ENCODE results near the gene CADM2.

Gene CADM2

GRCh38 chr3:85193565-85193964 lies 234.8 kb downstream of the CADM2 start:
- Histone ChIP-seq H3K4me1 (ENCODE audit: control insufficient read depth in 5 of 5, insufficient read depth in 5 of 5, low read length in 5 of 5) (no peaks in the 10 kb centered on the region), H3K9me3 (ENCODE audit: control insufficient read depth in 5 of 5, low read length in 5 of 5) (no peaks in the 10 kb centered on the region), H3K9ac (ENCODE audit: low read length in 5 of 5) (no peak overlapping the region), H3K4me3 (ENCODE audit: low read depth in 1 of 5, low read length in 5 of 5) (no peak overlapping the region), H3K36me3 (ENCODE audit: control insufficient read depth in 5 of 5, insufficient read depth in 5 of 5, low read length in 5 of 5) (no peaks in the 10 kb centered on the region), H3K27me3 (ENCODE audit: control insufficient read depth in 5 of 5, insufficient read depth in 4 of 5, low read length in 5 of 5) (no peaks in the 10 kb centered on the region), H3K27ac (ENCODE audit: low read depth, low read length) (no peak overlapping the region)

- no peaks in the 10 kb centered on the region for H3K27me3 ChIP-seq (ENCODE audit: control insufficient read depth in 5 of 5, insufficient read depth in 4 of 5, low read length in 5 of 5)
- H3K4me1 ChIP-seq (ENCODE audit: control insufficient read depth in 5 of 5, insufficient read depth in 5 of 5, low read length in 5 of 5): no peaks in the 10 kb centered on the region
- no peak overlapping the region for H3K9ac ChIP-seq (ENCODE audit: low read length in 5 of 5)
- no peak overlapping the region for H3K27ac ChIP-seq (ENCODE audit: low read depth, low read length)
- H3K36me3 ChIP-seq (ENCODE audit: control insufficient read depth in 5 of 5, insufficient read depth in 5 of 5, low read length in 5 of 5): no peaks in the 10 kb centered on the region
- H3K9me3 ChIP-seq (ENCODE audit: control insufficient read depth in 5 of 5, low read length in 5 of 5): no peaks in the 10 kb centered on the region
- no peak overlapping the region for H3K4me3 ChIP-seq (ENCODE audit: low read depth in 1 of 5, low read length in 5 of 5)
Observed at GRCh38 chr3:85208650-85209049, 249.9 kb downstream of the CADM2 start.

- no peak overlapping the region for H3K27ac ChIP-seq (ENCODE audit: low read depth, low read length)
- no peak overlapping the region for H3K9ac ChIP-seq (ENCODE audit: low read length in 5 of 5)
- no peaks in the 10 kb centered on the region for H3K36me3 ChIP-seq (ENCODE audit: control insufficient read depth in 5 of 5, insufficient read depth in 5 of 5, low read length in 5 of 5)
- H3K9me3 ChIP-seq (ENCODE audit: control insufficient read depth in 5 of 5, low read length in 5 of 5): peaks cover 0 to 3% (median 0%) of the 10 kb centered on the region in 5 donors
- H3K4me3 ChIP-seq (ENCODE audit: low read depth in 1 of 5, low read length in 5 of 5): no peak overlapping the region
- peaks cover 0 to 2% (median 0%) of the 10 kb centered on the region in 5 donors for H3K27me3 ChIP-seq (ENCODE audit: control insufficient read depth in 5 of 5, insufficient read depth in 4 of 5, low read length in 5 of 5)
- H3K4me1 ChIP-seq (ENCODE audit: control insufficient read depth in 5 of 5, insufficient read depth in 5 of 5, low read length in 5 of 5): no peaks in the 10 kb centered on the region
Observed at GRCh38 chr3:85210540-85210939, 251.8 kb downstream of the CADM2 start.

GRCh38 chr3:85228966-85229365 lies 270.2 kb downstream of the CADM2 start:
- H3K4me3 ChIP-seq (ENCODE audit: low read depth in 1 of 5, low read length in 5 of 5): no peak overlapping the region
- H3K9me3 ChIP-seq (ENCODE audit: control insufficient read depth in 5 of 5, low read length in 5 of 5): peaks cover 0 to 1% (median 0%) of the 10 kb centered on the region in 5 donors
- no peaks in the 10 kb centered on the region for H3K36me3 ChIP-seq (ENCODE audit: control insufficient read depth in 5 of 5, insufficient read depth in 5 of 5, low read length in 5 of 5)
- H3K27ac ChIP-seq (ENCODE audit: low read depth, low read length): no peak overlapping the region
- no peaks in the 10 kb centered on the region for H3K4me1 ChIP-seq (ENCODE audit: control insufficient read depth in 5 of 5, insufficient read depth in 5 of 5, low read length in 5 of 5)
- no peaks in the 10 kb centered on the region for H3K27me3 ChIP-seq (ENCODE audit: control insufficient read depth in 5 of 5, insufficient read depth in 4 of 5, low read length in 5 of 5)
- no peak overlapping the region for H3K9ac ChIP-seq (ENCODE audit: low read length in 5 of 5)

GRCh38 chr3:85244091-85244490 lies 285.3 kb downstream of the CADM2 start:
- Histone ChIP-seq H3K4me1 (ENCODE audit: control insufficient read depth in 5 of 5, insufficient read depth in 5 of 5, low read length in 5 of 5) (no peaks in the 10 kb centered on the region), H3K36me3 (ENCODE audit: control insufficient read depth in 5 of 5, insufficient read depth in 5 of 5, low read length in 5 of 5) (no peaks in the 10 kb centered on the region), H3K4me3 (ENCODE audit: low read depth in 1 of 5, low read length in 5 of 5) (no peak overlapping the region), H3K27me3 (ENCODE audit: control insufficient read depth in 5 of 5, insufficient read depth in 4 of 5, low read length in 5 of 5) (no peaks in the 10 kb centered on the region), H3K27ac (ENCODE audit: low read depth, low read length) (no peak overlapping the region), H3K9ac (ENCODE audit: low read length in 5 of 5) (no peak overlapping the region), H3K9me3 (ENCODE audit: control insufficient read depth in 5 of 5, low read length in 5 of 5) (no peaks in the 10 kb centered on the region)

GRCh38 chr3:85244519-85244918 lies 285.7 kb downstream of the CADM2 start:
- Histone ChIP-seq H3K27ac (ENCODE audit: low read depth, low read length) (no peak overlapping the region), H3K9me3 (ENCODE audit: control insufficient read depth in 5 of 5, low read length in 5 of 5) (no peaks in the 10 kb centered on the region), H3K4me3 (ENCODE audit: low read depth in 1 of 5, low read length in 5 of 5) (no peak overlapping the region), H3K9ac (ENCODE audit: low read length in 5 of 5) (no peak overlapping the region), H3K36me3 (ENCODE audit: control insufficient read depth in 5 of 5, insufficient read depth in 5 of 5, low read length in 5 of 5) (no peaks in the 10 kb centered on the region), H3K27me3 (ENCODE audit: control insufficient read depth in 5 of 5, insufficient read depth in 4 of 5, low read length in 5 of 5) (no peaks in the 10 kb centered on the region), H3K4me1 (ENCODE audit: control insufficient read depth in 5 of 5, insufficient read depth in 5 of 5, low read length in 5 of 5) (no peaks in the 10 kb centered on the region)

- Histone ChIP-seq H3K27ac (ENCODE audit: low read depth, low read length) (no peak overlapping the region), H3K4me1 (ENCODE audit: control insufficient read depth in 5 of 5, insufficient read depth in 5 of 5, low read length in 5 of 5) (no peaks in the 10 kb centered on the region), H3K27me3 (ENCODE audit: control insufficient read depth in 5 of 5, insufficient read depth in 4 of 5, low read length in 5 of 5) (no peaks in the 10 kb centered on the region), H3K9ac (ENCODE audit: low read length in 5 of 5) (no peak overlapping the region), H3K4me3 (ENCODE audit: low read depth in 1 of 5, low read length in 5 of 5) (no peak overlapping the region), H3K9me3 (ENCODE audit: control insufficient read depth in 5 of 5, low read length in 5 of 5) (no peaks in the 10 kb centered on the region), H3K36me3 (ENCODE audit: control insufficient read depth in 5 of 5, insufficient read depth in 5 of 5, low read length in 5 of 5) (no peaks in the 10 kb centered on the region)
Observed at GRCh38 chr3:85251766-85252165, 293.0 kb downstream of the CADM2 start.

- Histone ChIP-seq H3K4me3 (ENCODE audit: low read depth in 1 of 5, low read length in 5 of 5) (no peak overlapping the region), H3K27ac (ENCODE audit: low read depth, low read length) (no peak overlapping the region), H3K4me1 (ENCODE audit: control insufficient read depth in 5 of 5, insufficient read depth in 5 of 5, low read length in 5 of 5) (no peaks in the 10 kb centered on the region), H3K27me3 (ENCODE audit: control insufficient read depth in 5 of 5, insufficient read depth in 4 of 5, low read length in 5 of 5) (no peaks in the 10 kb centered on the region), H3K36me3 (ENCODE audit: control insufficient read depth in 5 of 5, insufficient read depth in 5 of 5, low read length in 5 of 5) (no peaks in the 10 kb centered on the region), H3K9me3 (ENCODE audit: control insufficient read depth in 5 of 5, low read length in 5 of 5) (no peaks in the 10 kb centered on the region), H3K9ac (ENCODE audit: low read length in 5 of 5) (no peak overlapping the region)
Observed at GRCh38 chr3:85252686-85253085, 293.9 kb downstream of the CADM2 start.

- H3K27ac ChIP-seq (ENCODE audit: low read depth, low read length): no peak overlapping the region
- no peaks in the 10 kb centered on the region for H3K36me3 ChIP-seq (ENCODE audit: control insufficient read depth in 5 of 5, insufficient read depth in 5 of 5, low read length in 5 of 5)
- no peaks in the 10 kb centered on the region for H3K27me3 ChIP-seq (ENCODE audit: control insufficient read depth in 5 of 5, insufficient read depth in 4 of 5, low read length in 5 of 5)
- H3K4me3 ChIP-seq (ENCODE audit: low read depth in 1 of 5, low read length in 5 of 5): no peak overlapping the region
- no peaks in the 10 kb centered on the region for H3K9me3 ChIP-seq (ENCODE audit: control insufficient read depth in 5 of 5, low read length in 5 of 5)
- H3K4me1 ChIP-seq (ENCODE audit: control insufficient read depth in 5 of 5, insufficient read depth in 5 of 5, low read length in 5 of 5): no peaks in the 10 kb centered on the region
- H3K9ac ChIP-seq (ENCODE audit: low read length in 5 of 5): no peak overlapping the region
Observed at GRCh38 chr3:85254738-85255137, 295.9 kb downstream of the CADM2 start.

- Histone ChIP-seq H3K27ac (ENCODE audit: low read depth, low read length) (no peak overlapping the region), H3K9me3 (ENCODE audit: control insufficient read depth in 5 of 5, low read length in 5 of 5) (no peaks in the 10 kb centered on the region)
Observed at GRCh38 chr3:85255949-85256348, 297.2 kb downstream of the CADM2 start.

GRCh38 chr3:85258326-85258725 lies 299.5 kb downstream of the CADM2 start:
- no peak overlapping the region for H3K4me3 ChIP-seq (ENCODE audit: low read depth in 1 of 5, low read length in 5 of 5)
- no peaks in the 10 kb centered on the region for H3K36me3 ChIP-seq (ENCODE audit: control insufficient read depth in 5 of 5, insufficient read depth in 5 of 5, low read length in 5 of 5)
- no peak overlapping the region for H3K9ac ChIP-seq (ENCODE audit: low read length in 5 of 5)
- H3K27me3 ChIP-seq (ENCODE audit: control insufficient read depth in 5 of 5, insufficient read depth in 4 of 5, low read length in 5 of 5): no peaks in the 10 kb centered on the region
- no peak overlapping the region for H3K27ac ChIP-seq (ENCODE audit: low read depth, low read length)
- no peaks in the 10 kb centered on the region for H3K4me1 ChIP-seq (ENCODE audit: control insufficient read depth in 5 of 5, insufficient read depth in 5 of 5, low read length in 5 of 5)
- H3K9me3 ChIP-seq (ENCODE audit: control insufficient read depth in 5 of 5, low read length in 5 of 5): no peaks in the 10 kb centered on the region

More at GRCh38 chr3:85255949-85256348, 297.2 kb downstream of the CADM2 start:
- no peaks in the 10 kb centered on the region for H3K36me3 ChIP-seq (ENCODE audit: control insufficient read depth in 5 of 5, insufficient read depth in 5 of 5, low read length in 5 of 5)
- no peaks in the 10 kb centered on the region for H3K27me3 ChIP-seq (ENCODE audit: control insufficient read depth in 5 of 5, insufficient read depth in 4 of 5, low read length in 5 of 5)
- H3K4me3 ChIP-seq (ENCODE audit: low read depth in 1 of 5, low read length in 5 of 5): no peak overlapping the region
- no peaks in the 10 kb centered on the region for H3K4me1 ChIP-seq (ENCODE audit: control insufficient read depth in 5 of 5, insufficient read depth in 5 of 5, low read length in 5 of 5)
- H3K9ac ChIP-seq (ENCODE audit: low read length in 5 of 5): no peak overlapping the region

Measured in subcutaneous abdominal adipose tissue (tissue), 5 donors.